Activated T-cell treated with anti-CD3 and anti-CD28 coated beads for 4 hours (primary cell): ENCODE results near the gene C11orf24.
"Not testable (repeated sequence)": the region's sequence is repeated elsewhere in the genome, so short reads cannot be mapped to it uniquely, and the experiment has no call there.

ENCODE experiments used
- DNase-seq: peaks from one replicate; pipeline ENCODE4 v3.0.0-alpha.2; 2020

Gene C11orf24

GRCh38 chr11:68269414-68270081 lies 2.2 kb downstream of the C11orf24 start:
- no peak for DNase-seq

DNA sequence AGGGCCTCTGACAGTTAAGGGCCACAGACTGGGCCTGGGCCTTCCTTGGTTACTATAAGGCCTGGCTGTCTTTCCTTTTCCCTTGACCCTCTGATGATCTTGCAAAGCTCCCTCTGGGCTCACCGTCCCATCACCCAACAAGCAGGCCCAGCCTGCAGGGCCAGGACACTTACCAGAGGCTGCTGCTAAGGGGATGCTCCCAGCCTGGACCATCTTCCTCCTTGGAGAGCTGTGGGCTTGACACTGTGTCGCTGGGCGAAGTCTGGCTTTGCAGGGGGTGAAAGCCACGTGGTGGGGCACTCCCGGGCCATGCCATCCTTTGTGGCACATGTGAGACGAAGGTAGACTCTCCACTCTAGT lies 3.9 kb downstream of the C11orf24 start:
- no peak for DNase-seq

- no peak for DNase-seq
These were observed 4.6 kb downstream of the C11orf24 start for GRCh38 chr11:68266936-68267880.

DNA sequence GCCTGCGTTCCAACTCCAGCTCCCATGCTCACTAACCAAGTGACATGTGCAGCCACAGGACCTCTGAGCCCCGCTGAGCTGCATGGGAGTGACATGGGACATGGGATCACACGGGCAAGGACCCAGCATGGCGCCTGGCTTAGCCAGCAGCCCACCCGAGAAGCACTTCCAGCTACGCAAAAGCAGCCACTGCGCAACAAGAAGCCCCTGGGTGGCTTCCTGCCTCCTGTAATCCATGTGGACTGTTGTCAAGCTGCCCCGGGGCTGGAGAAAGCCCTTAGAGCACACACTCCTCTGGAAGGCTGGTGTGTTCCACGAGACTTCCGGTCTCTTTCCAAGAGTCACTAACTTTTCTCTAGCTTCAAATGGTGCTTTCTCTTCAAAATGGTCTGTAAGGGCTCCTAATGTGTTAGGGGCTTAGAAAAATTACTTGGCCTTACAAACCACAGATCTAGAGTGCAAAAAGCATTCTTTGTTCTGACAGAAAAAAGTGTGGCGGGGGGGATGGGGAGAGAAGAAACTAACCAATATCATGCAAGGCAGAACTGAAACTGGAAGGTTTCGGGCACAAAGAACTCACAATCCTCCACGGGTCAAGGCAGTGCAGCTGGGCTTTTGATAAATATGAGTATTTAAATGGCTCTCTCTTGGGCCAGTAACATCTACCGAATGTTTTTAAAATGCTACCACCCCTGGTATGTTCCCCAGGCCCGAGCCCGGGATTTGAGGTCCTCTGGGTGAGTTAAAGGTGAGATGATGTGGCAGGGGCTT lies 5.5 kb downstream of the C11orf24 start:
- DNase-seq: no peak

DNA sequence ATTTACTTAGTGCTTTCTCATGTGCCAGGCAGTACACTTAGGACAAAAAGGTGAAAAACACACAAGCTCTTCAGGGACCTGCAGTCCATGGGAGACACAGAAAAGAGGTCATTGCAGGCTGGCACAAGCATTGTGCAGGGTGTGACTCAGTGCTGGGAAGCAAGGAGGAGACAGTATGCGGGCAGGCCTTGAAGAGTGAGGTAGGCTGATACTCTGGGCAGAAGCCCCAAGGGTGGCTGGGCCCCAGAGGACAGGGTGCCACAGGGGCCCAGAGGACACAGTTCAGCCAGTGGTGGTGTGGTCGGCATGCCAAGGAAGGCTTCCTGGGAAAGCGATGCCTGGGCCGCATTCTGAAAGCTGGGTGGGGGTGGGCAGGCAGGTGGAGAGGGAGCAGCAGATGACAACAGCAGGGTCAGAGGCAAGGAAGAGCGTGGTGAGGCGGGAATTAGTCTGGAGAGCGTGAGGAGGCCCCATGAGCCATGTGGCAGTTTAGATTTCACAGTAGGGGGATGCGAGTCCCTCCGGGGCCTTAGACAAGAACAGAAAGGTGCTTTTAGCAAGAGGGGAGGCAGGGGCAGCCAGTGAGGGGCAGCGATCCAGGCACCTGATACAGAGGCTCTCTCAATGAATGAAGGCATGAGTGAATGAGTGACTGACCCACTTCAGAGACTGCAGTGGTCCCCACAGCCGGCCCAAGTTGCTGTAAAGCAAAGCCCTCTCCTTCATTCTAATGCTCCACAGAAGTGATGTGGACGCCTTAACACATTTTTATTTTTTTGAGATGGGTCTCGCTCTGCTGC lies 6.8 kb downstream of the C11orf24 start:
- no peak for DNase-seq

GRCh38 chr11:68264244-68264643 lies 7.5 kb downstream of the C11orf24 start:
- no peak for DNase-seq

DNA sequence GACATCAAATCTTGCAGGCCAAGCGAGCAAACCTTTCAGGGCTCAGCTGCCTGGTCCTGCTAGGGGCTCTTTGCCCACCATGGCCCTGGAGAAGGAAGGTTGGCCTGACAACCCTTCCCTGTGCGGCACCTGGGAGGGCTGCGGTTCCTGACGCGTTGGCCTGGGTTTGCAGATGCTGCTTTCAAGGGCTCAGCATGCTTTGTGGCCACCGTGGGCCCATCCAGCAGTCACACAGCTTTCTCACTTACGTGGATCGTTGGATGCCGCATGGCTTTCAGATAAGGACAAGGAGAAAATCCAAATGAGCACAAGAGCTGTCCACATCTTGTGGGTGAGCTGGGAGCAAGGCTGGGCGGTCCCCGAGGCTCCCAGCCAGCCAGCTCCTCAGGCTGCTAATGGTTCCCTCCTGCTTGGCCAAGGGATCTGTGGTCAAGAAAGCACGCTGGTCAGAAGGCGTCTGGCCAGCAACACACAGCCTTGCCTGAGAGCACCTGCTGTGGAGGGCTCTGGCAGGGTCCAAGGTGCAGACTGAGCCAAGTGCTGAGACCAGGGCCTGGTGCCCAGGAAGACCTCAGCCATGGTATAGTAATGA lies 8.2 kb downstream of the C11orf24 start:
- DNase-seq: no peak

DNA sequence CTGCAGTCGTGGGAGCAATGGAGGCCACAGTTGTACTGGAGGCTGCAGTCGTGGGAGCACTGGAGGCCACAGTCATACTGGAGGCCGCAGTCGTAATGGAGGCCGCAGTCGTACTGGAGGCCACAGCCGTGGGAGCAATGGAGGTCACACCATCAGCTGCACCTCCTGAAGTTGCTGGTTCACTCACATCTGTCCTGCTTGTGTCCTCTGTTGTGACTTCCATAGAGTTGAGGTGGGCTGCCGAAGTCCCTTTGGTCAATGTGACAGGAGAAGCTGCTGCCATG lies 9.3 kb downstream of the C11orf24 start:
- DNase-seq: no peak

DNA sequence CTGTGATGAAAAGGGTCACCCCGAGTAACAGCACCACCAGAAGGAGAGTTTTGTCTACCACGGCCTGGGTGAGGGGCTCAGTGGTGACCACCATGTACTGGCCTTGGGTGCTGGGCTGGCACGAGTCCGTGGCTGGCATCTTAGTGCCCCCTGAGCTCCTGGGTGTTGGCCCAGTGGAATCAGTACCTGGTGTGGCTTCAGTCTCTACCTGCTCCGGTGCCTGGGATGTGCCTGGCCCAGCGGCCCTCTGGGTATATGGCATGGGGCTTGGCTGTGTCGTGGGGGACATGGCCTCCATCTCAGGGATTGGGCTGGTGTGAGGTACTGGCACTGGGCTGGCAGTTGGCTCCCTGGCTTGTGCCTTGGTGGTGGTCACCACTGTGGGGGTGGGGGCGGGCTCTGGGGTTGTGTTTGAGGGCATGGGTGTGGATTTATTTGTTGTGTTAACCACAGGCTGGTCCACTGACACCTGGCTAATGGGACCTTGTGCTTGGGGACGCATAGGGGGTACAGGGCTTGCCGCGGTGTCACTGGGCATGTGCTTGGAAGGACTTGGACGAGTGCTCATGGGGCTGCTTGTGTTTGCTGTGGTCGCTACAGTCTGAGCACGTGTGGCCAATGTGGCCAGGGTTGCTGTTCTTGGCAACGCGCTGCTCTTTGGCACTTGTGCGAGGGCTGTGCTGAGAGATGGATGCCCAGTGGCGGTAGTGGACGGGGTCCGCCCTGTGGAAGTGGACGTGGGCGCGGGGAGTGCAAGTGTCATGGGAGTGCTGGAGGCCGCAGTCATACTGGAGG lies 9.8 kb downstream of the C11orf24 start:
- no peak for DNase-seq

GRCh38 chr11:68261006-68261405 lies 10.8 kb downstream of the C11orf24 start:
- no peak for DNase-seq

DNA sequence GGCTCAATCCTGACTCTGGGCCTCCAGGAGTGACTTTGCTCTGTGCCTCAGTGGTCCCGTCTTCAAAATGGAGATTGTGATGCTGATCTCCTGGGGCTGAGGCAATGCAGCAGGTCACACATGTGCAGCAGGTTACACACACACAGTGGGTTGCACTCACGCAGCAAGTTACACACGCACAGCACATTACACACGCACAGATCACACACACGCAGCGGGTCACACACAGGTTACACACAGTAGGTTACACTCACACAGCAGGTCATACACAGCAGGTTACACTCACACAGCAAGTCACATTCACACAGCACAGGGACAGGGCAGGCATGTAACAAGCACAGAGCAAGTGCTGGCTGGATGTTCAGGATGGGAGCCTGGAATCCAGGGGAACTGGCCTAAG lies 11.3 kb downstream of the C11orf24 start:
- DNase-seq: no peak

- no peak for DNase-seq
These were observed 12.4 kb downstream of the C11orf24 start for GRCh38 chr11:68259122-68259959.

DNA sequence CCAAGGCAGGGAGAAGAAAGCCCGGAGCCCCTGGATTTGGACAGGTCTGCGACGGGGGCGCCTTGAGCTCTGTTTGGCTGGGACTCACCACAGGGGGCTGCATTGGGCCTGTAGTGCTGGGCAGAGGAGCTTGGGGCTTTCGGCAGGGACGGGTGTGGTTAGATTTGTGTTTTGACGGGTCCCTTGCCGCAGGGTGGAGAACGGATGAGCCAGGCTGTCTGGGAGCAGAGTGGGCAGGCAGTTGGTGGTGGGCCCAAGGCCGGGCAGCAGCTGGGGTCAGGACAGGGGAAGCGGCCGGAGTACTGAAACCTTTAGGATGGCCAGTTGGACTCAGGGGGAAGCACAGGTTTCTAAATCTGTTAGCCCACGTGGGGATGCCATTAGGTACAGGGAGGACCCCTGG lies 13.4 kb downstream of the C11orf24 start:
- DNase-seq: no peak

- peak; percentile 93 for DNase-seq
These were observed 14.1 kb downstream of the C11orf24 start for GRCh38 chr11:68257477-68258362.

DNA sequence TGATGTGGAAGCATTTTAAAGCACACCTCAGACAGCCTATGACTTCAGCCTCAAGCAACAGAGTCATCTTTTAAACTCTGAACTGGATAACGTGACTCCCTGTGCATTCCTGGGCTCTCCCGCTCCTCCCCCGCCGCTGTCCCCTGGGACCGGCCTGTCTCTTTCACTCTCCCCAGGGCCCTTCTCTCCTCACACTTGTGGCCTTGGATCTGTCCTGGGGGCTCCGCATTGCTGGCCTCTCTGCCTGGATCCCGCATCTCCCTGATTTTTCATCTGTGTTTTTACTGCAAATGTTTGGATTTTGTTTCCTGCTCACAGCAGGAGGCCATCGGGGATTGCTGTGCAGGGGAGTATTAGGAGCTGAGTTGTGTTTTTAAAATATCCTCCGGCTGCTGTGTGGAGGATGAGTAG lies 15.4 kb downstream of the C11orf24 start:
- no peak for DNase-seq

GRCh38 chr11:68255526-68255925 lies 16.2 kb downstream of the C11orf24 start:
- DNase-seq: no peak

DNA sequence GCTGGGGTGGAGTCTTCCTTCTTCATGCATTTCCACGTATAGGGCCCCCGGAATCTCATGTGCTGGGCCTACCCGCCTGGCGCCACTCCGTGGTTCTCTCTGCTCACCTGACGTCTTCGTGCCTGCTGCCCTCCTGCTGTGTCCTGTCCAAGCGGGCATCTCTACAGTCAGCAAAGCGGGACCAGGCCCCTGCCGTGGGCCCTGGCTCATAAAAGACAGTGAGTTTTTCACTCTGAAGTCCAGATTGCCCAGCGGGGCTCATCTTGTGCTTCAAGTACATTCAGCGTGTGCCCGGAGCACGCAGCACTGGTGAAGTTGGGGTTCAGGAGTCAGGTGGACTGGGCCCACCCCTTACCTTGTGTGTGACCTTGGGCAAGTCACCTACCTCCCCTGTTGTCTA lies 17.4 kb downstream of the C11orf24 start:
- DNase-seq: no peak

DNA sequence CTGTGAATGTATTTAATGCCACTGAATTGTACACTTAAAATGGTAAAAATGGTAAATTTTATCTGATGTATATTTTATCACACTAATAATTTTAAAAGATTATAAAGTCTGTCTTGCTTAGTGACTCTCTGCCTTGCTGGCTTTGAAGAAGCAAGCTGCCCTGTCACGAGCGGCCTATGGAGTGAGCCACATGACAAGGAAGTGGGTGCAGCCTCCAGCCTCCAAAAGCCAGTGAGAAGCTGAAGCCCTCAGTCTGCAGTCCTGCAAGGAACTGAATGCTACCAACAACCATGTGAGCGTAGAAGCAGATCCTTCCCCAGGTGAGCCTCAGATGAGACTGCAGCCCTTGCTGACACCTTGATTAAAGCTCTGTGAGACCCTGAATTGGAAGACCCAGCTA lies 20.0 kb downstream of the C11orf24 start:
- no peak for DNase-seq

GRCh38 chr11:68244912-68245311 lies 26.9 kb downstream of the C11orf24 start:
- not testable (repeated sequence) for DNase-seq

DNA sequence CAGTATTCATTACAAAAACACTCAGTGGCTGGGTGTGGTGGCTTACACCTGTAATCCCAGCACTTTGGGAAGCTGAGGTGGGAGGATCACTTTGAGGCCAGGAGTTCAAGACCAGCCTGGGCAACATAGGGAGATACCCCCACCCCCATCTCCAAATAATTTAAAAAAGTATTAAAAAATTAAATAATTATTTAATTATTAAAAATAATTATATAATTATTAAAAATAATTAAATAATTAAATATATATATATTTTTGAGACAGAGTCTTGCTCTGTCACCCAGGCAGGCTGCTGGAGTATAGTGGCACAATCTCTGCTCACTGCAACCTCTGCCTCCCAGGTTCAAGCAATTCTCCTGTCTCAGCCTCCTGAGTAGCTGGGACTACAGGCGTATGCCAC lies 27.9 kb downstream of the C11orf24 start:
- DNase-seq: not testable (repeated sequence)
